ENCODE data around the gene CST8. TPM values are rescaled to one million over a fixed set of nuclear protein-coding genes. Genes with fewer than 3 reads are reported as not detected.

Gene CST8
- polyA plus RNA-seq, 1 donor (not counting 4 experiments of a cell fraction or from before 2014, with no cell fraction given), result not detected

GRCh38 chr20:23452776-23453175, 38.1 kb upstream of the CST8 start, which contains the start of gene CST11:
CST11 (minus strand) TSS chr20:23452876; CDS start chr20:23452811, 65 bp downstream.
- Histone ChIP-seq H3K9me3 (ENCODE audit: control insufficient read depth, low read depth, low read length) (no peaks in the 10 kb centered on the region), H3K36me3 (ENCODE audit: control insufficient read depth in 2 of 2, extremely low read depth in 1 of 2, insufficient read depth in 2 of 2, low read length in 2 of 2) (no peaks in the 10 kb centered on the region), H3K4me2 (ENCODE audit: control insufficient read depth, extremely low read depth, insufficient read depth, low read depth, low read length) (no peak within 1 kb of the TSS), H4K20me1 (ENCODE audit: control insufficient read depth, extremely low read depth, insufficient read depth, low read length) (no peaks in the 10 kb centered on the region), H3K27me3 (ENCODE audit: control insufficient read depth, extremely low read depth, insufficient read depth, low read length) (no peaks in the 10 kb centered on the region), H3K9me1 (ENCODE audit: control insufficient read depth, extremely low read depth, insufficient read depth, low read length) (peaks cover 3% of the 10 kb centered on the region), H3K79me2 (ENCODE audit: control insufficient read depth, insufficient read depth, low read length) (no peaks in the 10 kb centered on the region), H2AFZ (ENCODE audit: control insufficient read depth, low read length) (peak within 1 kb of the TSS; percentile 52), H3K9ac (ENCODE audit: control insufficient read depth, extremely low read depth, insufficient read depth, low read length) (no peak within 1 kb of the TSS), H3K27ac (ENCODE audit: control insufficient read depth, insufficient read depth, low read length) (no peak within 1 kb of the TSS), H3K4me1 (ENCODE audit: control insufficient read depth, extremely low read depth, insufficient read depth, low read length) (no peaks in the 10 kb centered on the region), H3K4me3 (ENCODE audit: control insufficient read depth in 2 of 3, extremely low read depth in 1 of 3, insufficient read depth in 2 of 3, low read depth in 1 of 3, low read length in 3 of 3) (no peak within 1 kb of the TSS)
- TF ChIP-seq CTCF (optimal IDR thresholded peaks at IDR 0.05 in 1 of 3, IDR thresholded peaks at IDR 0.05 in 1 of 3, conservative IDR thresholded peaks at IDR 0.05 in 1 of 3; ENCODE audit: extremely low read depth in 1 of 3, insufficient read depth in 2 of 3, low read length in 3 of 3) (no peak), EZH2 (IDR thresholded peaks at IDR 0.05; ENCODE audit: low read length) (no peak)
- dilution Hi-C loops (cut with MboI; ENCODE audit: extremely low pct_ligation_motif_present, low sequenced_read_pairs), result no loop called here
- FAIRE-seq (no peak), DNase-seq (ENCODE audit: low read depth, low spot score) (no peak)

GRCh38 chr20:23453549-23454543, 37.1 kb upstream of the CST8 start:
- H3K27me3 ChIP-seq (ENCODE audit: control insufficient read depth, extremely low read depth, insufficient read depth, low read length), result no peaks in the 10 kb centered on the region
- FAIRE-seq (peak; percentile 43), DNase-seq (ENCODE audit: low read depth, low spot score) (no peak)

More at GRCh38 chr20:23453549-23454543, 37.1 kb upstream of the CST8 start:
- H2AFZ ChIP-seq (ENCODE audit: control insufficient read depth, low read length), result peak overlapping the region; percentile 52
- H3K4me1 ChIP-seq (ENCODE audit: control insufficient read depth, extremely low read depth, insufficient read depth, low read length), result no peaks in the 10 kb centered on the region
- no peaks in the 10 kb centered on the region for H3K9me3 ChIP-seq (ENCODE audit: control insufficient read depth, low read depth, low read length)
- TF ChIP-seq CTCF (optimal IDR thresholded peaks at IDR 0.05 in 1 of 3, IDR thresholded peaks at IDR 0.05 in 1 of 3, conservative IDR thresholded peaks at IDR 0.05 in 1 of 3; ENCODE audit: extremely low read depth in 1 of 3, insufficient read depth in 2 of 3, low read length in 3 of 3) (no peak), EZH2 (IDR thresholded peaks at IDR 0.05; ENCODE audit: low read length) (no peak)
- H3K79me2 ChIP-seq (ENCODE audit: control insufficient read depth, insufficient read depth, low read length), result no peaks in the 10 kb centered on the region
- no peak overlapping the region for H3K4me3 ChIP-seq (ENCODE audit: control insufficient read depth in 2 of 3, extremely low read depth in 1 of 3, insufficient read depth in 2 of 3, low read depth in 1 of 3, low read length in 3 of 3)
- H4K20me1 ChIP-seq (ENCODE audit: control insufficient read depth, extremely low read depth, insufficient read depth, low read length), result no peaks in the 10 kb centered on the region
- no peak overlapping the region for H3K4me2 ChIP-seq (ENCODE audit: control insufficient read depth, extremely low read depth, insufficient read depth, low read depth, low read length)
- no peak overlapping the region for H3K9ac ChIP-seq (ENCODE audit: control insufficient read depth, extremely low read depth, insufficient read depth, low read length)
- peaks cover 3% of the 10 kb centered on the region for H3K9me1 ChIP-seq (ENCODE audit: control insufficient read depth, extremely low read depth, insufficient read depth, low read length)
- H3K27ac ChIP-seq (ENCODE audit: control insufficient read depth, insufficient read depth, low read length), result no peak overlapping the region
- dilution Hi-C loops (cut with MboI; ENCODE audit: extremely low pct_ligation_motif_present, low sequenced_read_pairs), result no loop called here
- no peaks in the 10 kb centered on the region for H3K36me3 ChIP-seq (ENCODE audit: control insufficient read depth in 2 of 2, extremely low read depth in 1 of 2, insufficient read depth in 2 of 2, low read length in 2 of 2)

Measured in keratinocyte (primary cell).